HepG2 (cell line): ENCODE data around the gene SLC25A45. TPM values are rescaled to one million over a fixed set of nuclear protein-coding genes. Genes with fewer than 3 reads are reported as not detected.

ENCODE experiments used
- ATAC-seq: fragments of 200-7000 bp; cut with Tn5 transposase; 3 replicates; pipeline ENCODE4 v1.9.1; 2020; ENCODE audit warnings: mild to moderate bottlenecking, moderate library complexity
- BruUV-seq: library from RNA; stranded (reverse); fragments of 400-500 nt; replicated peaks from 2 replicates; lab custom pipeline; 2021; lab: Mats Ljungman, UMichigan
- CTCF ChIA-PET: fragments of 300-600 bp; formaldehyde crosslinking; extraction: SDS; loops from one replicate; lab custom pipeline; 2021; ENCODE audit warnings: low total read pairs, inconsistent platforms, low intra/inter-chr PET ratio; lab: Yijun Ruan, JAX
- POLR2A ChIA-PET: fragments of 350-600 bp; sonication (Branson Sonifier 250); formaldehyde crosslinking; loops from one replicate; lab custom pipeline; 2020; ENCODE audit warnings: antibody characterized with exemption, inconsistent platforms; lab: Yijun Ruan, JAX
- DNase-seq: peaks from one replicate; pipeline ENCODE4 v3.0.0-alpha.2; 2015; ENCODE audit warnings: low spot score
- FAIRE-seq: peaks from 3 replicates; lab custom pipeline; 2011; peaks lifted over from hg19 to GRCh38; lab: Jason Lieb, UNC
- H2AFZ ChIP-seq: one replicate; pipeline ENCODE4 v1.6.1; 2011; ENCODE audit warnings: low read length, inconsistent platforms
- H3K27ac ChIP-seq: fragments of 300-600 bp; 3 replicates; pipeline ENCODE4 v1.8.0; 2011; ENCODE audit warnings: mixed run types, mild to moderate bottlenecking, mixed read lengths, low read length, inconsistent platforms; ENCODE audit not compliant: insufficient read depth; ENCODE audit errors: extremely low read length
- H3K27me3 ChIP-seq, 2 experiments: fragments of 200-600 bp in 1 of 2; 2 replicates in 1 of 2; 3 replicates in 1 of 2; pipeline versions ENCODE4 v1.6.0 to v1.8.0; 2011; ENCODE audit warnings: low read length in 2 of 2, mild to moderate bottlenecking in 2 of 2, moderate library complexity in 2 of 2, inconsistent platforms in 1 of 2; ENCODE audit not compliant: insufficient read depth in 2 of 2, control insufficient read depth in 1 of 2
- H3K36me3 ChIP-seq, 2 experiments: fragments of 200-600 bp in 1 of 2; replicated peaks in 1 of 2; 2 replicates in 1 of 2; 3 replicates in 1 of 2; pipeline versions ENCODE4 v1.5.1 to v1.8.0; 2011; ENCODE audit warnings: low read length in 2 of 2, inconsistent platforms in 1 of 2; ENCODE audit not compliant: insufficient read depth in 2 of 2, control insufficient read depth in 1 of 2
- H3K4me1 ChIP-seq: 2 replicates; pipeline ENCODE4 v1.5.1; 2012; ENCODE audit warnings: low read length, inconsistent platforms; ENCODE audit not compliant: insufficient read depth
- H3K4me2 ChIP-seq: 2 replicates; pipeline ENCODE4 v1.6.0; 2011; ENCODE audit warnings: low read depth, low read length, inconsistent platforms
- H3K4me3 ChIP-seq, 3 experiments: fragments of 200-600 bp in 1 of 3; sonication (generic), shearing (Covaris generic) in 1 of 3; replicated peaks in 1 of 3; 2 replicates each; pipeline ENCODE4 v1.5.1; 2011 to 2016; ENCODE audit warnings: low read length in 3 of 3, inconsistent platforms in 2 of 3, low read depth in 2 of 3, mild to moderate bottlenecking in 2 of 3, control low read depth in 1 of 3, mixed read lengths in 1 of 3; ENCODE audit not compliant: insufficient read depth in 1 of 3
- H3K79me2 ChIP-seq: one replicate; pipeline ENCODE4 v1.6.1; 2011; ENCODE audit warnings: low read length, inconsistent platforms; ENCODE audit not compliant: insufficient read depth
- H3K9ac ChIP-seq: 2 replicates; pipeline ENCODE4 v1.6.0; 2011; ENCODE audit warnings: mild to moderate bottlenecking, low read depth, low read length, inconsistent platforms; ENCODE audit not compliant: insufficient read depth
- H3K9me3 ChIP-seq: 2 replicates; pipeline ENCODE4 v1.5.1; 2012; ENCODE audit warnings: mild to moderate bottlenecking, low read length
- H4K20me1 ChIP-seq: 2 replicates; pipeline ENCODE4 v1.6.0; 2011; ENCODE audit warnings: inconsistent platforms, mild to moderate bottlenecking, low read length, moderate library complexity; ENCODE audit not compliant: insufficient read depth
- FUBP1 ChIP-seq: sonication (generic); formaldehyde crosslinking; IDR thresholded peaks from 2 replicates; pipeline ENCODE4 v1.5.1; 2020; ENCODE audit warnings: missing genetic modification reagents, mild to moderate bottlenecking, borderline replicate concordance
- HDAC1 ChIP-seq: sonication (generic); formaldehyde crosslinking; IDR thresholded peaks from 2 replicates; pipeline ENCODE4 v1.5.1; 2020; ENCODE audit warnings: mild to moderate bottlenecking, missing genetic modification reagents
- HNRNPK ChIP-seq: fragments of 200-400 bp; formaldehyde crosslinking; IDR thresholded peaks from 2 replicates; pipeline ENCODE4 v1.6.1; 2018; ENCODE audit warnings: low read length, low read depth, moderate library complexity, mild to moderate bottlenecking; ENCODE audit not compliant: poor library complexity, severe bottlenecking
- NCOA1 ChIP-seq: sonication (generic); formaldehyde crosslinking; IDR thresholded peaks from 2 replicates; pipeline ENCODE4 v1.9.0; 2021; ENCODE audit warnings: missing genetic modification reagents
- REPIN1 ChIP-seq: sonication (generic); formaldehyde crosslinking; IDR thresholded peaks from 2 replicates; pipeline ENCODE4 v1.8.0; 2022; ENCODE audit warnings: missing genetic modification reagents, low read depth, mild to moderate bottlenecking, borderline replicate concordance
- SOX13 ChIP-seq, 3 experiments: fragments of 450-650 bp in 1 of 3; sonication (generic) in 1 of 3; formaldehyde crosslinking in 1 of 3; IDR thresholded peaks in 2 of 3; conservative IDR thresholded peaks in 1 of 3; 2 replicates each; pipeline versions ENCODE4 v1.5.0 to v1.6.1; 2016 to 2020; ENCODE audit warnings: antibody characterized with exemption in 1 of 3, mild to moderate bottlenecking in 1 of 3, missing compliant biosample characterization in 1 of 3, missing genetic modification reagents in 1 of 3, moderate library complexity in 1 of 3
- TCF12 ChIP-seq, 2 experiments: fragments of 450-650 bp in 1 of 2; sonication (generic) in 1 of 2; formaldehyde crosslinking in 1 of 2; IDR thresholded peaks; 2 replicates each; pipeline versions ENCODE4 v1.6.1 to v1.8.0; 2017 to 2022; ENCODE audit warnings: antibody characterized with exemption in 1 of 2, mild to moderate bottlenecking in 1 of 2, missing genetic modification reagents in 1 of 2, moderate library complexity in 1 of 2
- ZHX1 ChIP-seq: sonication (generic); formaldehyde crosslinking; IDR thresholded peaks from 2 replicates; pipeline ENCODE4 v1.8.1; 2022; ENCODE audit warnings: low read depth, mild to moderate bottlenecking, missing genetic modification reagents
- ZNF205 ChIP-seq: IDR thresholded peaks from 2 replicates; pipeline ENCODE4 v1.6.1; 2018; ENCODE audit warnings: missing biosample characterization, missing genetic modification reagents
- ZNF644 ChIP-seq: IDR thresholded peaks from 2 replicates; pipeline ENCODE4 v1.6.1; 2016; ENCODE audit warnings: low read depth
- WGBS: methylation state at CpG from one replicate; pipeline ENCODE4 v1.1.6; 2017; ENCODE audit warnings: low lambda C conversion rate; 5-methylcytosine and 5-hydroxymethylcytosine counted together
- in situ Hi-C: cut with HindIII; loops from 2 replicates; pipeline ENCODE4 v1.10.0; 2017; ENCODE audit warnings: low pct_unique_long_range_greater_than_20kb; ENCODE audit not compliant: extremely low pct_ligation_motif_present
- intact Hi-C: fragments of 100-400 bp; cut with micrococcal nuclease; formaldehyde crosslinking; loops from one replicate; pipeline ENCODE4 v1.10.0; 2022; ENCODE audit not compliant: unreplicated experiment
- polyA plus RNA-seq, 8 experiments: library from polyadenylated mRNA; depleted of rRNA in 3 of 8; stranded (reverse) in 7 of 8; unstranded in 1 of 8; fragments of >200 nt; fragmentation: Illumina TruSeq in 4 of 8; extraction: Trizol in 4 of 8; gene quantifications; 2 replicates each; pipeline versions ENCODE4 v1.2.1 to v1.2.3, GENCODE V29; 2011 to 2016; ENCODE audit warnings: low read depth in 4 of 8, missing spikeins in 1 of 8, mixed read lengths in 1 of 8; ENCODE audit not compliant: insufficient read depth in 1 of 8
- total RNA-seq, 5 experiments: library from RNA; depleted of rRNA; stranded (reverse); fragments of >200 nt; fragmentation: Illumina TruSeq; extraction: Trizol; gene quantifications; 2 replicates each; pipeline ENCODE4 v1.2.3, GENCODE V29; 2016; ENCODE audit warnings: low read depth in 1 of 5
- TF ChIP-seq, protein P1 (sequence below): IDR thresholded peaks from 2 replicates; pipeline ENCODE4 v1.6.1; 2016; ENCODE audit warnings: mild to moderate bottlenecking

Gene SLC25A45
- total and polyA plus RNA-seq, 2 of the 13 experiments (the other 11 are each of a cell fraction or from before 2014, with no cell fraction given): 1.2 to 3.4 TPM

DNA sequence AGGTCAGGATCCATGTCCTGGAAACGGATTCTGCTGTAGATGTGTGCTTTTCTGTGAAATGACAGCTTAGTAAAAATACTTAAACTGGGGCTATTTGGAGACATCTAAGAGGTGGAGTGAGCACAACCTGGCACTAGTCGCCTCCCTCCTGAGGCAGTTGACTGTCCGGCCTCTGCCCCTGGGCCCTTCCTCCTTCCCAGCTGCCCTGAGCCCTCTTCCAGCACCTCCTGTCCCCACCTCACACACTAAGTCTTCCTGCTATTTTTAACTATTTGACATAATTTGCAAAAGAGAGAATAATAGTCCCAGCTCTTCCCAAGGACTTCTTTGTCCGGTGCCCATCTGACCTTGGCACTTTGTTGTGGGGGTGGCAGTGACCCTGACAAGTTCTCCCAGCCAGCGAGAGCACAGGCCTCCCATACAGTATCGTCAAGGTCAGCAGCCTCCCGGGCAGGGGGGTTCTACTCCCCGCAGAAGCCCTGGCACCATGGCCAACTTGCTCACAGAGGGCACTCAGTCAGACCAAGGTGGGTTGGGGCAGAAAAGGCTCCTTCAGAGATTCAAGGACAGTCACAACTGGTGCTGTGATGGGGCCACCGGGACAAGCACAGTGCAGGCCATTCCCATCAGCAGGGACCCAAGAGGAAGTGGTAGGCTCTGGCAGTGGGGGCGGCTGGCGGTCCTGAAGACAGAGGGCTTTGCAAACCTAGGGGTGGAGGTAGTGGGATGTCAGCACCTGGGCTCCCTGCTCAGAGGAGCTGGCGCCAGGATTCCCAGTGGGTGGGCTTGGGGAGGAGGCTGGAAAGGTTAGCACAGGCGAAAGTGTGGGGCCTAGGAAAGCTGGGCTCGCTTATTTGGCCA is 34.6 kb upstream of the SLC25A45 start (continued):
- no peak for TF ChIP-seq ZHX1 (CRISPR knock-in tag)
- TF ChIP-seq, protein P1, sequence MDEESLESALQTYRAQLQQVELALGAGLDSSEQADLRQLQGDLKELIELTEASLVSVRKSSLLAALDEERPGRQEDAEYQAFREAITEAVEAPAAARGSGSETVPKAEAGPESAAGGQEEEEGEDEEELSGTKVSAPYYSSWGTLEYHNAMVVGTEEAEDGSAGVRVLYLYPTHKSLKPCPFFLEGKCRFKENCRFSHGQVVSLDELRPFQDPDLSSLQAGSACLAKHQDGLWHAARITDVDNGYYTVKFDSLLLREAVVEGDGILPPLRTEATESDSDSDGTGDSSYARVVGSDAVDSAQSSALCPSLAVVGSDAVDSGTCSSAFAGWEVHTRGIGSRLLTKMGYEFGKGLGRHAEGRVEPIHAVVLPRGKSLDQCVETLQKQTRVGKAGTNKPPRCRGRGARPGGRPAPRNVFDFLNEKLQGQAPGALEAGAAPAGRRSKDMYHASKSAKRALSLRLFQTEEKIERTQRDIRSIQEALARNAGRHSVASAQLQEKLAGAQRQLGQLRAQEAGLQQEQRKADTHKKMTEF (CRISPR knock-in tag): no peak

GRCh38 chr11:65416341-65416824 is 33.9 kb upstream of the SLC25A45 start:
- ATAC-seq (peak; percentile 64), FAIRE-seq (peak; percentile 37)
- peaks cover 67% of the 10 kb centered on the region for H3K4me1 ChIP-seq
- TF ChIP-seq ZNF205 (CRISPR knock-in tag) (peak; percentile 98), REPIN1 (CRISPR knock-in tag) (peak; percentile 30; the same call in 1 of the 2 replicates), TCF12 (IDR thresholded peaks at IDR 0.05) (no peak), TCF12 (CRISPR knock-in tag; IDR thresholded peaks at IDR 0.05) (no peak), HDAC1 (CRISPR knock-in tag) (peak; percentile 51; the same call in 1 of the 2 replicates), NCOA1 (CRISPR knock-in tag) (no peak), SOX13 (IDR thresholded peaks at IDR 0.05) (no peak), SOX13 (CRISPR knock-in tag; conservative IDR thresholded peaks at IDR 0.05 in 1 of 2, IDR thresholded peaks at IDR 0.05 in 1 of 2) (peak in 1 of 2 experiments; percentile 35; a peak in 1 of 4 replicates), ZNF644 (CRISPR knock-in tag) (no peak), HNRNPK (no peak), FUBP1 (no peak)

More at GRCh38 chr11:65416341-65416824, 33.9 kb upstream of the SLC25A45 start:
- WGBS: 3% methylated on average over 6 of the region's 18 CpGs
- BruUV-seq: no TSS peak
- Histone ChIP-seq H3K4me3 (peak overlapping the region; percentile 62 to 87 (median 64)), H3K79me2 (peaks cover 35% of the 10 kb centered on the region), H3K36me3 (peaks cover 0 to 10% of the 10 kb centered on the region in 2 experiments; a peak in 1 of 5 replicates), H3K9me3 (no peaks in the 10 kb centered on the region), H3K9ac (peak overlapping the region; percentile 100), H4K20me1 (no peaks in the 10 kb centered on the region), H3K27ac (peak overlapping the region; percentile 100), H3K4me2 (peak overlapping the region; percentile 99), H2AFZ (no peak overlapping the region), H3K27me3 (no peaks in the 10 kb centered on the region; a peak in 1 of 5 replicates)
- POLR2A ChIA-PET: interaction anchor here (1.0 to 17.8 kb wide), 20 partner anchors 11 to 281 kb away, joined by 3 to 952 read pairs (median 22); partner anchors contain the start of genes FRMD8, MALAT1, SLC25A45 and TIGD3
- intact Hi-C loops: loop anchor here (2.0 to 5.0 kb wide), 4 partner anchors 34 to 96 kb away; partner anchors contain the start of gene SLC25A45
- CTCF ChIA-PET: interaction anchor here (1.9 to 2.7 kb wide), 5 partner anchors 14 to 95 kb away, joined by 6 to 20 read pairs (median 13); no protein-coding TSS in a partner anchor
- DNase-seq: peak; percentile 77
- in situ Hi-C loops: loop anchor here (5.0 kb wide), 1 partner anchor 34 kb away; the partner anchor contains the start of gene SLC25A45
